Naive thymus-derived CD4-positive, alpha-beta T cell (primary cell): ENCODE data around the gene RARS2. TPM values are rescaled to one million over a fixed set of nuclear protein-coding genes. Genes with fewer than 3 reads are reported as not detected.
"Not testable (repeated sequence)": the region's sequence is repeated elsewhere in the genome, so short reads cannot be mapped to it uniquely, and the experiment has no call there.

ENCODE experiments used
- ATAC-seq: fragments of 150-1000 bp; cut with Tn5 transposase; 2 replicates; pipeline ENCODE4 v1.10.0; 2021; ENCODE audit warnings: mild to moderate bottlenecking, moderate library complexity
- CTCF ChIA-PET: fragments of 350-600 bp; sonication (Branson Sonifier 250); formaldehyde crosslinking; loops from one replicate; lab custom pipeline; 2021; ENCODE audit warnings: antibody characterized with exemption; lab: Charles Lee
- POLR2A ChIA-PET: fragments of 350-600 bp; sonication (Branson Sonifier 250); formaldehyde crosslinking; loops from one replicate; lab custom pipeline; 2021; ENCODE audit warnings: antibody characterized with exemption, inconsistent platforms; lab: Charles Lee
- DNase-seq, 9 donors: peaks; one replicate each; pipeline versions ENCODE4 v3.0.0 to v3.0.0-alpha.2; 2020 to 2022; ENCODE audit warnings: mixed read lengths in 1 of 9
- H3K27ac ChIP-seq: one replicate; pipeline ENCODE4 v1.7.0; 2013; ENCODE audit warnings: mild to moderate bottlenecking, low read depth, low read length, moderate library complexity
- H3K27me3 ChIP-seq, 2 donors: one replicate each; pipeline ENCODE4 v1.7.0; 2013; ENCODE audit warnings: low read length in 2 of 2, mild to moderate bottlenecking in 2 of 2, moderate library complexity in 2 of 2; ENCODE audit not compliant: control insufficient read depth in 2 of 2, insufficient read depth in 2 of 2
- H3K36me3 ChIP-seq, 3 experiments: 1 replicate in 2 of 3; 2 replicates in 1 of 3; pipeline ENCODE4 v1.7.0; 2013; ENCODE audit warnings: low read length in 3 of 3, mild to moderate bottlenecking in 3 of 3, moderate library complexity in 1 of 3; ENCODE audit not compliant: insufficient read depth in 3 of 3, control insufficient read depth in 2 of 3
- H3K4me1 ChIP-seq, 2 donors: one replicate each; pipeline ENCODE4 v1.7.0; 2013; ENCODE audit warnings: low read length in 2 of 2, mild to moderate bottlenecking in 2 of 2, moderate library complexity in 1 of 2; ENCODE audit not compliant: control insufficient read depth in 2 of 2, insufficient read depth in 2 of 2
- H3K4me3 ChIP-seq: 2 replicates; pipeline ENCODE4 v1.7.0; 2013; ENCODE audit warnings: mild to moderate bottlenecking, low read length
- H3K9me3 ChIP-seq, 3 experiments: 1 replicate in 2 of 3; 2 replicates in 1 of 3; pipeline ENCODE4 v1.7.0; 2013; ENCODE audit warnings: low read length in 3 of 3; ENCODE audit not compliant: control insufficient read depth in 2 of 3
- H3K27ac Mint-ChIP-seq, 9 donors: one replicate each; pipeline ENCODE4 v1.8.0; 2020 to 2022; ENCODE audit warnings: mixed read lengths in 9 of 9, mild to moderate bottlenecking in 8 of 9, moderate library complexity in 5 of 9, inconsistent platforms in 2 of 9
- H3K27me3 Mint-ChIP-seq, 5 donors: one replicate each; pipeline ENCODE4 v1.8.0; 2021 to 2022; ENCODE audit warnings: mixed read lengths in 5 of 5, mild to moderate bottlenecking in 1 of 5
- H3K36me3 Mint-ChIP-seq, 5 donors: one replicate each; pipeline ENCODE4 v1.8.0; 2020 to 2022; ENCODE audit warnings: mixed read lengths in 5 of 5, mild to moderate bottlenecking in 3 of 5, inconsistent platforms in 1 of 5
- H3K4me1 Mint-ChIP-seq, 7 donors: one replicate each; pipeline ENCODE4 v1.8.0; 2020 to 2022; ENCODE audit warnings: mixed read lengths in 7 of 7, mild to moderate bottlenecking in 3 of 7, inconsistent platforms in 1 of 7
- H3K4me3 Mint-ChIP-seq, 10 donors: one replicate each; pipeline ENCODE4 v1.8.0; 2020 to 2022; ENCODE audit warnings: mild to moderate bottlenecking in 10 of 10, mixed read lengths in 10 of 10, moderate library complexity in 6 of 10, inconsistent platforms in 2 of 10
- H3K9me3 Mint-ChIP-seq, 11 donors: one replicate each; pipeline ENCODE4 v1.8.0; 2020 to 2022; ENCODE audit warnings: mixed read lengths in 11 of 11, mild to moderate bottlenecking in 4 of 11, inconsistent platforms in 1 of 11, moderate library complexity in 1 of 11
- intact Hi-C, 2 donors: fragments of 100-400 bp; cut with micrococcal nuclease; formaldehyde crosslinking; loops; one replicate each; pipeline ENCODE4 v1.15.1; 2023
- polyA plus RNA-seq, 2 donors: library from polyadenylated mRNA; unstranded; fragments of 300-500 nt; fragmentation: Illumina TruSeq; gene quantifications; one replicate each; pipeline ENCODE4 v1.2.3, GENCODE V29; 2021
- total RNA-seq, 6 experiments: library from RNA in 5 of 6; stranded (reverse) in 5 of 6; gene quantifications; 1 replicate in 5 of 6; 2 replicates in 1 of 6; pipeline ENCODE4 v1.2.3 and lab custom pipeline; 2021 to 2026

RARS2 gene
- total and polyA plus RNA-seq, 7 experiments from 2014 or later = 21.0 to 40.0 (median 32.3) TPM

DNA sequence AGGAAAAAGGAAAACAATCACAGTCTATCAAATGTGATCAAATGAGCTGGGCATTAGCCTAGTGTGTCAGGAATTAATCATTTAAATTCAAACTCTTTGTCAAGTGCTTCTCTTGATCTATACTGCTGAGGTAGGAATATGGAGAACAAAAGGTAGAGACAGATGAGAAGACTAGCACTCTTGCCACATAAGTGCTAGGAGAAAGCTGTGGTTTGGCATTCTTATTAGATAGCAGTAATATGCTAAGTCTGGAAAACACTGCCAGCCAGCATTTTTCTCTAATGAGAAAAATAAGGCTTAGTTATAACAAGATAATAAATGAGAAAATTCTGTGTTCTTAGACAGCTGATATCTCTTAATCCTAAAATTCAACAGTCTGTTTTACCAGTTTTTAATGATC, 39.1 kb upstream of the RARS2 start:
- Histone ChIP-seq H3K27ac (no peak overlapping the region), H3K36me3 (peaks cover 0 to 9% (median 0%) of the 10 kb centered on the region in 3 experiments), H3K4me3 (no peak overlapping the region), H3K4me1 (no peaks in the 10 kb centered on the region), H3K27me3 (no peaks in the 10 kb centered on the region), H3K9me3 (no peaks in the 10 kb centered on the region)
- CTCF ChIA-PET = no interaction called here
- no peak overlapping the region for H3K4me3 Mint-ChIP-seq
- POLR2A ChIA-PET = no interaction called here
- DNase-seq (no peak), ATAC-seq (no peak)
- H3K27me3 Mint-ChIP-seq = no peaks in the 10 kb centered on the region
- peaks cover 5 to 45% (median 32%) of the 10 kb centered on the region in 5 donors for H3K36me3 Mint-ChIP-seq
- no peak overlapping the region for H3K27ac Mint-ChIP-seq
- peaks cover 0 to 2% (median 0%) of the 10 kb centered on the region in 7 donors for H3K4me1 Mint-ChIP-seq
- intact Hi-C loops = no loop called here
- H3K9me3 Mint-ChIP-seq = peaks cover 0 to 1% (median 0%) of the 10 kb centered on the region in 11 donors

DNA sequence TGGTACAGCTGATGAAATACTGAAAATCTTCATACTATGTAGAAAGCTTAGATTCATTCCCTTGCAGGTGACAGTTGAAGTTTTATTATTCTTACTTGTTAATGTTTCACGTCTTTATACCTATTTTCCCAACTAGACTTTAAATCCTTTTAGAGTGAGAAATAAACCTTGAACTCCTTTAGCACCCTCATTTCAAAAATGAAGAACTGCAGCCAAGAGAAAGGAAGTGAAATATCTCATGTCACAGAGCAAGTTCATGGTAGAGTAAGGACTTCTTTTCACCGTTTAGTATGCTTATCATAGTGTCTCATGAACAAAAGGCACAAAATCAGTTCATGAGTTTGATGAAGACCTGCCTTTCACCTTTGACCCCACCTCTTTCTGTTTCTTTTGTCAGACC, 38.6 kb upstream of the RARS2 start:
- Histone ChIP-seq H3K4me1 (no peaks in the 10 kb centered on the region), H3K4me3 (no peak overlapping the region), H3K36me3 (peaks cover 0 to 12% (median 0%) of the 10 kb centered on the region in 3 experiments), H3K27ac (no peak overlapping the region), H3K9me3 (no peaks in the 10 kb centered on the region), H3K27me3 (no peaks in the 10 kb centered on the region)
- ATAC-seq (no peak), DNase-seq (no peak)
- Mint-ChIP-seq H3K27me3 (no peaks in the 10 kb centered on the region), H3K36me3 (peaks cover 5 to 49% (median 33%) of the 10 kb centered on the region in 5 donors), H3K9me3 (peaks cover 0 to 1% (median 0%) of the 10 kb centered on the region in 11 donors), H3K27ac (no peak overlapping the region), H3K4me3 (no peak overlapping the region), H3K4me1 (peaks cover 0 to 4% (median 0%) of the 10 kb centered on the region in 7 donors)
- ChIA-PET CTCF (no interaction called here), POLR2A (no interaction called here)
- intact Hi-C loops = no loop called here

DNA sequence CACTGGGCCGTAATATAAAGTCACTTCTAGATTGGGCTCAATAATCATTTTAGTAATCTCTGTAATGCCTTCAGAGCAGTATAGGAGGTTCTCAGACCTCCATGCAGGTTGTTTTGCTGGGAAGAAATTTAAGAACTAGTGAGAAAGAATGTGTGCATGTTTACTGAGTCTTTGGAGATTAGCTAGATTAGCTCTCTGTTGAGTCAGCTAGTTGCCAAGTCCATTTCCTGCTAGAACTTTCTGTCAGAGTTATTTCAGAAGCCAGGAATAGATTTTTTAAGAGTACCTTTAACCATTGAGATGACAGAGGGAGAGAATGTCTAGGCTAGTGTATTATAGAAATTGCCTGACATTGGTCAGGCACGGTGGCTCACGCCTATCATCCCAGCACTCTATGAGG, 33.5 kb upstream of the RARS2 start:
- Histone ChIP-seq H3K27me3 (no peaks in the 10 kb centered on the region), H3K36me3 (peaks cover 0 to 22% (median 0%) of the 10 kb centered on the region in 3 experiments), H3K4me1 (no peaks in the 10 kb centered on the region), H3K9me3 (no peaks in the 10 kb centered on the region), H3K4me3 (no peak overlapping the region), H3K27ac (no peak overlapping the region)
- peak overlapping the region in 1 of 9 donors; percentile 67 for H3K27ac Mint-ChIP-seq
- CTCF ChIA-PET = no interaction called here
- no peak for ATAC-seq
- intact Hi-C loops = no loop called here
- peaks cover 13 to 56% (median 41%) of the 10 kb centered on the region in 5 donors for H3K36me3 Mint-ChIP-seq
- no peak overlapping the region for H3K4me3 Mint-ChIP-seq
- H3K27me3 Mint-ChIP-seq = no peaks in the 10 kb centered on the region
- peaks cover 0 to 11% (median 0%) of the 10 kb centered on the region in 7 donors for H3K4me1 Mint-ChIP-seq
- peaks cover 0 to 3% (median 0%) of the 10 kb centered on the region in 11 donors for H3K9me3 Mint-ChIP-seq
- POLR2A ChIA-PET = no interaction called here
- DNase-seq = no peak

DNA sequence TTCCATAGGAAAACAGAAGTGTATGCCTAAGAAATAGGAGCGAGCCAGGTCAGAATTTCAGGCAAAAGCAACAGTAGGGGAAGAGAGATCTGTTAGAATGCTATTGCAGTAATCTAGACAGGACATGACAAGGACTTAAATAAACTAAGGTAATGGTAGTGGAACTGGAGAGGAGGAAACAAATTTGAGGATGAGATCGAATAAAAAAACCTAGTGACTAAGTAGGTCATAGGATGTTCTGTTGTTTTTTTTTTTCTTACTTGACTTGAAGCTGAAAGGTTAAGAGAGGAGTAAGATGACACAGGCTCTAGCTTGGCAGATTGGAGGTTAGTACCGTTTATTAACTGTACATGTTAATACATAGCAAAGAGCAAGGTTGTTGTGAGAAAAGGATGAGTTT, 28.7 kb upstream of the RARS2 start:
- no peaks in the 10 kb centered on the region for H3K27me3 Mint-ChIP-seq

DNA sequence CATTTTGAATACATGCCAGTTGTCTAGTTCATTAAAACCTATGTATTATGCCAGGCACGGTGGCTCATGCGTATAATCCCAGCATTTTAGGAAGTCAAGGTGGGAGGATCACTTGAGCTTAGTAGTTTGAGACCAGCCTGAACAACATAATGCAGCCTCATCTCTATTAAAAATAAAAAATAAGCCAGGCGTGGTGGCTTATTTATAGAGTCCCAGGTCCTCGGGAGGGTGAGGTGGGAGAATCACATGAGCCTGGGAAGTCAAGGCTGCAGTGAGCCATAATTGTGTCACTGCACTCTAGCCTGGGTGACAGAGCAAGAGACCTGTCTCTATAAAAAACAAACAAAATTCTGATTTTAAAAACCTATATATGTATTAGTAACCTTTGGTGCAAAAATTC, 27.6 kb upstream of the RARS2 start:
- ATAC-seq (no peak), DNase-seq (no peak)
- Mint-ChIP-seq H3K27me3 (no peaks in the 10 kb centered on the region), H3K27ac (no peak overlapping the region), H3K4me1 (peaks cover 0 to 2% (median 0%) of the 10 kb centered on the region in 7 donors), H3K4me3 (no peak overlapping the region), H3K36me3 (peaks cover 20 to 60% (median 45%) of the 10 kb centered on the region in 5 donors), H3K9me3 (peaks cover 0 to 5% (median 0%) of the 10 kb centered on the region in 11 donors)
- POLR2A ChIA-PET = interaction anchor here (0.7 kb wide), 1 partner anchor 309 kb away, joined by 3 read pairs; no protein-coding TSS in a partner anchor
- CTCF ChIA-PET = no interaction called here
- no peaks in the 10 kb centered on the region for H3K4me1 ChIP-seq
- intact Hi-C loops = no loop called here
- H3K36me3 ChIP-seq = peaks cover 0 to 27% (median 0%) of the 10 kb centered on the region in 3 experiments
- H3K27ac ChIP-seq = no peak overlapping the region
- no peak overlapping the region for H3K4me3 ChIP-seq
- no peaks in the 10 kb centered on the region for H3K27me3 ChIP-seq
- no peaks in the 10 kb centered on the region for H3K9me3 ChIP-seq

More for the DNA sequence above, 28.7 kb upstream of the RARS2 start:
- H3K4me1 Mint-ChIP-seq = peaks cover 0 to 8% (median 0%) of the 10 kb centered on the region in 7 donors
- no peak overlapping the region for H3K27ac ChIP-seq
- H3K9me3 Mint-ChIP-seq = peaks cover 0 to 2% (median 0%) of the 10 kb centered on the region in 11 donors
- intact Hi-C loops = no loop called here
- no peak for DNase-seq
- no peak overlapping the region for H3K27ac Mint-ChIP-seq
- H3K4me3 Mint-ChIP-seq = no peak overlapping the region
- ATAC-seq = no peak
- H3K27me3 ChIP-seq = no peaks in the 10 kb centered on the region
- ChIA-PET CTCF (no interaction called here), POLR2A (no interaction called here)
- H3K4me3 ChIP-seq = no peak overlapping the region
- H3K36me3 ChIP-seq = peaks cover 0 to 28% (median 0%) of the 10 kb centered on the region in 3 experiments
- no peaks in the 10 kb centered on the region for H3K4me1 ChIP-seq
- H3K9me3 ChIP-seq = no peaks in the 10 kb centered on the region
- peaks cover 15 to 58% (median 40%) of the 10 kb centered on the region in 5 donors for H3K36me3 Mint-ChIP-seq

DNA sequence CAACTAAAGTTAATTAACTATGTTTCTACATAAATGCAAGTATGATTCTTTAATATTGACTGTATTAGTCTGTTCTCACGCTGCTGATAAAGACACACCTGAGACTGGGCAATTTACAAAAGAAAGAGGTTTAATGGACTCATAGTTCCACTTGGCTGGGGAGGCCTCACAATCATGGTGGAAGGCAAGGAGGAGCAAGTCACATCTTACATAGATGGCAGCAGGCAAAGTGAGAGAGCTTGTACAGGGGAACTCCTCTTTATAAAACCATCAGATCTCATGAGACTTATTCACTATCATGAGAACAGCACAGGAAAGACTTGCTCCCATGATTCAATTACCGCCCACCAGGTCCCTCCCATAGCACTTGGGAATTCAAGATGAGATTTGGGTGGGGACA, 23.2 kb upstream of the RARS2 start:
- POLR2A ChIA-PET = not testable (repeated sequence)
- H3K36me3 Mint-ChIP-seq = peaks cover 12 to 52% (median 35%) of the 10 kb centered on the region in 5 donors

DNA sequence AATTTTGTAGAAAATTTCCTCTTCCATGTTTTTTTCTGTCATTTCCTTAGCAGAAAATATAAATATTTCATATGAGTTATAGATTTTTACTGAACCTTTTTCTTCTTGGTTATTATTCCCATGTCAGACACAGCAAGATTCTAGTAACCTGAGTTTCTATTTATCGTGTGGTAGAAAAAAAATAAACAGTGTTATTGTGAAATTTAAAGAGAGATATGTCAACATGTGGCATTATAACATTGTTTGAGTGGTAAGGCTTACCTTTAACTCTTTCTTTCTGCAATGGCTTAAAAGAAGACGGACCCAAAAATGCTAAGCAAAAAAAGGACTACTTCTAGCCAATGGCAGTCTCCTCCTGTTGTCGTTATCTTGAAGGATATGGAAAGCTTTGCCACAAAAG, 19.0 kb upstream of the RARS2 start:
- CTCF ChIA-PET = no interaction called here

More for the DNA sequence above, 23.2 kb upstream of the RARS2 start:
- H3K27me3 Mint-ChIP-seq, CTCF ChIA-PET, H3K4me3 ChIP-seq, H3K4me1 ChIP-seq, ATAC-seq, H3K9me3 ChIP-seq, DNase-seq, H3K27me3 ChIP-seq, H3K4me3 Mint-ChIP-seq, H3K4me1 Mint-ChIP-seq, H3K27ac ChIP-seq, intact Hi-C loops, H3K9me3 Mint-ChIP-seq: not testable (repeated sequence)
- peak overlapping the region in 1 of 9 donors; percentile 2 for H3K27ac Mint-ChIP-seq
- peaks cover 0 to 18% (median 5%) of the 10 kb centered on the region in 3 experiments for H3K36me3 ChIP-seq

More for the DNA sequence above, 19.0 kb upstream of the RARS2 start:
- Histone ChIP-seq H3K36me3 (peaks cover 4 to 15% (median 5%) of the 10 kb centered on the region in 3 experiments), H3K27ac (no peak overlapping the region), H3K4me3 (no peak overlapping the region), H3K27me3 (no peaks in the 10 kb centered on the region), H3K4me1 (no peaks in the 10 kb centered on the region), H3K9me3 (no peaks in the 10 kb centered on the region)
- no peak for DNase-seq
- POLR2A ChIA-PET = interaction anchor here (0.6 kb wide), 1 partner anchor 19 kb away, joined by 4 read pairs; no protein-coding TSS in a partner anchor
- no peak overlapping the region for H3K27ac Mint-ChIP-seq
- H3K4me3 Mint-ChIP-seq = no peak overlapping the region
- no peak for ATAC-seq
- H3K4me1 Mint-ChIP-seq = no peaks in the 10 kb centered on the region
- peaks cover 6 to 47% (median 28%) of the 10 kb centered on the region in 5 donors for H3K36me3 Mint-ChIP-seq
- no peaks in the 10 kb centered on the region for H3K27me3 Mint-ChIP-seq
- peaks cover 0 to 5% (median 0%) of the 10 kb centered on the region in 11 donors for H3K9me3 Mint-ChIP-seq
- intact Hi-C loops = no loop called here
